K562 (cell line): Measurements from ENCODE around the gene AP2S1. TPM values are rescaled to one million over a fixed set of nuclear protein-coding genes. Genes with fewer than 3 reads are reported as not detected.

Experiments
- HMG20B ChIP-seq: fragments of 250-450 bp; sonication (Bioruptor Pico); IDR thresholded peaks from 2 replicates; pipeline ENCODE4 v1.5.0; 2021; ENCODE audit warnings: mild to moderate bottlenecking
- KAT7 ChIP-seq: sonication (generic); formaldehyde crosslinking; IDR thresholded peaks from 2 replicates; pipeline ENCODE4 v1.8.0; 2022; ENCODE audit warnings: missing genetic modification reagents, mild to moderate bottlenecking, borderline replicate concordance
- NR1H2 ChIP-seq: sonication (generic); formaldehyde crosslinking; IDR thresholded peaks from 2 replicates; pipeline ENCODE4 v1.4.0; 2020; ENCODE audit warnings: mild to moderate bottlenecking, missing genetic modification reagents
- ZBTB1 ChIP-seq: sonication (generic); formaldehyde crosslinking; IDR thresholded peaks from 2 replicates; pipeline ENCODE4 v1.8.1; 2023; ENCODE audit warnings: missing genetic modification reagents, low read depth, mild to moderate bottlenecking, borderline replicate concordance
- polyA plus RNA-seq, 8 experiments: library from polyadenylated mRNA; depleted of rRNA in 4 of 8; stranded (reverse) in 5 of 8; unstranded in 3 of 8; fragments of >200 nt; fragmentation: Nextera tagmentation in 2 of 8; fragmentation: Illumina TruSeq in 1 of 8; extraction: Ambion mirVana in 2 of 8; extraction: Trizol in 1 of 8; gene quantifications; 2 replicates each; pipeline versions ENCODE4 v1.2.1 to v1.2.3, GENCODE V29; 2011 to 2014; ENCODE audit warnings: inconsistent platforms in 1 of 8, missing spikeins in 1 of 8
- total RNA-seq, 7 experiments: library from RNA; depleted of rRNA in 6 of 7; stranded (reverse); fragments of >200 nt in 6 of 7; fragmentation: Illumina TruSeq in 2 of 7; extraction: Trizol in 2 of 7; gene quantifications; 2 replicates each; pipeline versions ENCODE4 v1.2.1 to v1.2.3, GENCODE V29; 2011 to 2021; ENCODE audit warnings: low replicate concordance in 1 of 7
- TF ChIP-seq, protein P1 (sequence below): sonication (generic); formaldehyde crosslinking; IDR thresholded peaks from 2 replicates; pipeline ENCODE4 v1.8.1; 2023; ENCODE audit warnings: mild to moderate bottlenecking, missing genetic modification reagents, moderate library complexity
- TF ChIP-seq, protein P2 (sequence below), 2 experiments: fragments of 450-650 bp; IDR thresholded peaks; 2 replicates each; pipeline ENCODE4 v1.6.1; 2016
- TF ChIP-seq, protein P3 (sequence below): conservative IDR thresholded peaks from 2 replicates; pipeline ENCODE4 v1.6.1; 2011; ENCODE audit warnings: low read depth, mild to moderate bottlenecking, low read length; ENCODE audit not compliant: control insufficient read depth
- TF ChIP-seq, protein P4 (sequence below): fragments of 200-800 bp; sonication (Bioruptor generic); IDR thresholded peaks from 2 replicates; pipeline ENCODE4 v1.6.1; 2017; ENCODE audit warnings: missing genetic modification characterization, missing compliant biosample characterization
- TF ChIP-seq, protein P5 (sequence below): fragments of 200-600 bp; sonication (generic); IDR thresholded peaks from one replicate; pipeline ENCODE4 v1.6.1; 2012; ENCODE audit warnings: mild to moderate bottlenecking, low read depth, low read length, inconsistent platforms

Gene AP2S1
- total and polyA plus RNA-seq, 9 of the 15 experiments (the other 6 are each of a cell fraction or from before 2014, with no cell fraction given) = 32.4 to 294 (median 136) TPM

DNA sequence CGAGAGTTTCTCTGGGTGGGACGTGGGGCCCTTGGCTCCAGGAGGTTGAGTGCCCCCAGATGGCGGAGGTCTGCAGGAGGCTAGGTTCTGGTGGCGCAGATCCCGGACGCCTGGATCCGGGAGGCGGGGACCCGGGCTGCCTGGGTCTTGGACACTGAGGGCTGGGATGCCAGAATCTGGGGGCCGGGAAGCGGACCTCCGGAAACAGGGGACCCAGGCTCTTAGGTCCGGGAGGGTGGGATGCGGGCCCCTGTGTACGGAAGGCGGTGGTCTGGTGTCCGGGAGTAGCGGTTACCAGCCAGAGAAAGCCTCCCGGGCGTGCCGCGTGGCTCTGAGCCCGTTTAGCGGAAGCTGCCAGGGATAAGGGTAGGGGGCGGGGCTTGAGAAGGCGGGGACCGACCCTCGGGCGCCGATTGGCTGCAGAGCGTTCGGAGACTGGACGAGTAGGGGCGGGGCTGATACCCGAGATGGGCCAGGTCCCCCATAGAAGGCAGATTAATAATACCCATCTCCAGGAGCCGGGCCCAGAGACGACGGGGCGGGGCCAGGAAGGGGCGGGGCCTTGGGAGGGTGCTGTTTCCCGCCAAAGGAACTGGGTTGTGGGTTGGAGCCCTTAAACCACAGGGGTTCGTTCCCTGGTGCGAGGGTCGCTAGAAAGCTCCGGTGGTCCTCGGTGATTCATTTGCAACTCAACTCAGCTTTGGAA, 62.2 kb downstream of the AP2S1 start, which contains the start of gene SLC1A5 (continued):
- TF ChIP-seq, protein P1, sequence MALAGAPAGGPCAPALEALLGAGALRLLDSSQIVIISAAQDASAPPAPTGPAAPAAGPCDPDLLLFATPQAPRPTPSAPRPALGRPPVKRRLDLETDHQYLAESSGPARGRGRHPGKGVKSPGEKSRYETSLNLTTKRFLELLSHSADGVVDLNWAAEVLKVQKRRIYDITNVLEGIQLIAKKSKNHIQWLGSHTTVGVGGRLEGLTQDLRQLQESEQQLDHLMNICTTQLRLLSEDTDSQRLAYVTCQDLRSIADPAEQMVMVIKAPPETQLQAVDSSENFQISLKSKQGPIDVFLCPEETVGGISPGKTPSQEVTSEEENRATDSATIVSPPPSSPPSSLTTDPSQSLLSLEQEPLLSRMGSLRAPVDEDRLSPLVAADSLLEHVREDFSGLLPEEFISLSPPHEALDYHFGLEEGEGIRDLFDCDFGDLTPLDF (CRISPR knock-in tag) = peak; percentile 87
- 0 out of 2 replicates have a peak, but pooled peaks have one; percentile 67 for TF ChIP-seq HMG20B (CRISPR knock-in tag)
- TF ChIP-seq, protein P2, sequence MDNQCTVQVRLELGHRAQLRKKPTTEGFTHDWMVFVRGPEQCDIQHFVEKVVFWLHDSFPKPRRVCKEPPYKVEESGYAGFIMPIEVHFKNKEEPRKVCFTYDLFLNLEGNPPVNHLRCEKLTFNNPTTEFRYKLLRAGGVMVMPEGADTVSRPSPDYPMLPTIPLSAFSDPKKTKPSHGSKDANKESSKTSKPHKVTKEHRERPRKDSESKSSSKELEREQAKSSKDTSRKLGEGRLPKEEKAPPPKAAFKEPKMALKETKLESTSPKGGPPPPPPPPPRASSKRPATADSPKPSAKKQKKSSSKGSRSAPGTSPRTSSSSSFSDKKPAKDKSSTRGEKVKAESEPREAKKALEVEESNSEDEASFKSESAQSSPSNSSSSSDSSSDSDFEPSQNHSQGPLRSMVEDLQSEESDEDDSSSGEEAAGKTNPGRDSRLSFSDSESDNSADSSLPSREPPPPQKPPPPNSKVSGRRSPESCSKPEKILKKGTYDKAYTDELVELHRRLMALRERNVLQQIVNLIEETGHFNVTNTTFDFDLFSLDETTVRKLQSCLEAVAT (IDR thresholded peaks at IDR 0.05) = peak; percentile 86 to 93
- TF ChIP-seq, protein P3, sequence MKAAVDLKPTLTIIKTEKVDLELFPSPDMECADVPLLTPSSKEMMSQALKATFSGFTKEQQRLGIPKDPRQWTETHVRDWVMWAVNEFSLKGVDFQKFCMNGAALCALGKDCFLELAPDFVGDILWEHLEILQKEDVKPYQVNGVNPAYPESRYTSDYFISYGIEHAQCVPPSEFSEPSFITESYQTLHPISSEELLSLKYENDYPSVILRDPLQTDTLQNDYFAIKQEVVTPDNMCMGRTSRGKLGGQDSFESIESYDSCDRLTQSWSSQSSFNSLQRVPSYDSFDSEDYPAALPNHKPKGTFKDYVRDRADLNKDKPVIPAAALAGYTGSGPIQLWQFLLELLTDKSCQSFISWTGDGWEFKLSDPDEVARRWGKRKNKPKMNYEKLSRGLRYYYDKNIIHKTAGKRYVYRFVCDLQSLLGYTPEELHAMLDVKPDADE = peak; percentile 82
- peak; percentile 94 for TF ChIP-seq NR1H2 (CRISPR knock-in tag)
- TF ChIP-seq ZBTB1 = peak; percentile 83
- TF ChIP-seq, protein P4, sequence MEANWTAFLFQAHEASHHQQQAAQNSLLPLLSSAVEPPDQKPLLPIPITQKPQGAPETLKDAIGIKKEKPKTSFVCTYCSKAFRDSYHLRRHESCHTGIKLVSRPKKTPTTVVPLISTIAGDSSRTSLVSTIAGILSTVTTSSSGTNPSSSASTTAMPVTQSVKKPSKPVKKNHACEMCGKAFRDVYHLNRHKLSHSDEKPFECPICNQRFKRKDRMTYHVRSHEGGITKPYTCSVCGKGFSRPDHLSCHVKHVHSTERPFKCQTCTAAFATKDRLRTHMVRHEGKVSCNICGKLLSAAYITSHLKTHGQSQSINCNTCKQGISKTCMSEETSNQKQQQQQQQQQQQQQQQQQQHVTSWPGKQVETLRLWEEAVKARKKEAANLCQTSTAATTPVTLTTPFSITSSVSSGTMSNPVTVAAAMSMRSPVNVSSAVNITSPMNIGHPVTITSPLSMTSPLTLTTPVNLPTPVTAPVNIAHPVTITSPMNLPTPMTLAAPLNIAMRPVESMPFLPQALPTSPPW (CRISPR knock-in tag) = peak; percentile 83
- peak; percentile 89; the same call in 1 of the 2 replicates for TF ChIP-seq KAT7 (CRISPR knock-in tag)
- TF ChIP-seq, protein P5, sequence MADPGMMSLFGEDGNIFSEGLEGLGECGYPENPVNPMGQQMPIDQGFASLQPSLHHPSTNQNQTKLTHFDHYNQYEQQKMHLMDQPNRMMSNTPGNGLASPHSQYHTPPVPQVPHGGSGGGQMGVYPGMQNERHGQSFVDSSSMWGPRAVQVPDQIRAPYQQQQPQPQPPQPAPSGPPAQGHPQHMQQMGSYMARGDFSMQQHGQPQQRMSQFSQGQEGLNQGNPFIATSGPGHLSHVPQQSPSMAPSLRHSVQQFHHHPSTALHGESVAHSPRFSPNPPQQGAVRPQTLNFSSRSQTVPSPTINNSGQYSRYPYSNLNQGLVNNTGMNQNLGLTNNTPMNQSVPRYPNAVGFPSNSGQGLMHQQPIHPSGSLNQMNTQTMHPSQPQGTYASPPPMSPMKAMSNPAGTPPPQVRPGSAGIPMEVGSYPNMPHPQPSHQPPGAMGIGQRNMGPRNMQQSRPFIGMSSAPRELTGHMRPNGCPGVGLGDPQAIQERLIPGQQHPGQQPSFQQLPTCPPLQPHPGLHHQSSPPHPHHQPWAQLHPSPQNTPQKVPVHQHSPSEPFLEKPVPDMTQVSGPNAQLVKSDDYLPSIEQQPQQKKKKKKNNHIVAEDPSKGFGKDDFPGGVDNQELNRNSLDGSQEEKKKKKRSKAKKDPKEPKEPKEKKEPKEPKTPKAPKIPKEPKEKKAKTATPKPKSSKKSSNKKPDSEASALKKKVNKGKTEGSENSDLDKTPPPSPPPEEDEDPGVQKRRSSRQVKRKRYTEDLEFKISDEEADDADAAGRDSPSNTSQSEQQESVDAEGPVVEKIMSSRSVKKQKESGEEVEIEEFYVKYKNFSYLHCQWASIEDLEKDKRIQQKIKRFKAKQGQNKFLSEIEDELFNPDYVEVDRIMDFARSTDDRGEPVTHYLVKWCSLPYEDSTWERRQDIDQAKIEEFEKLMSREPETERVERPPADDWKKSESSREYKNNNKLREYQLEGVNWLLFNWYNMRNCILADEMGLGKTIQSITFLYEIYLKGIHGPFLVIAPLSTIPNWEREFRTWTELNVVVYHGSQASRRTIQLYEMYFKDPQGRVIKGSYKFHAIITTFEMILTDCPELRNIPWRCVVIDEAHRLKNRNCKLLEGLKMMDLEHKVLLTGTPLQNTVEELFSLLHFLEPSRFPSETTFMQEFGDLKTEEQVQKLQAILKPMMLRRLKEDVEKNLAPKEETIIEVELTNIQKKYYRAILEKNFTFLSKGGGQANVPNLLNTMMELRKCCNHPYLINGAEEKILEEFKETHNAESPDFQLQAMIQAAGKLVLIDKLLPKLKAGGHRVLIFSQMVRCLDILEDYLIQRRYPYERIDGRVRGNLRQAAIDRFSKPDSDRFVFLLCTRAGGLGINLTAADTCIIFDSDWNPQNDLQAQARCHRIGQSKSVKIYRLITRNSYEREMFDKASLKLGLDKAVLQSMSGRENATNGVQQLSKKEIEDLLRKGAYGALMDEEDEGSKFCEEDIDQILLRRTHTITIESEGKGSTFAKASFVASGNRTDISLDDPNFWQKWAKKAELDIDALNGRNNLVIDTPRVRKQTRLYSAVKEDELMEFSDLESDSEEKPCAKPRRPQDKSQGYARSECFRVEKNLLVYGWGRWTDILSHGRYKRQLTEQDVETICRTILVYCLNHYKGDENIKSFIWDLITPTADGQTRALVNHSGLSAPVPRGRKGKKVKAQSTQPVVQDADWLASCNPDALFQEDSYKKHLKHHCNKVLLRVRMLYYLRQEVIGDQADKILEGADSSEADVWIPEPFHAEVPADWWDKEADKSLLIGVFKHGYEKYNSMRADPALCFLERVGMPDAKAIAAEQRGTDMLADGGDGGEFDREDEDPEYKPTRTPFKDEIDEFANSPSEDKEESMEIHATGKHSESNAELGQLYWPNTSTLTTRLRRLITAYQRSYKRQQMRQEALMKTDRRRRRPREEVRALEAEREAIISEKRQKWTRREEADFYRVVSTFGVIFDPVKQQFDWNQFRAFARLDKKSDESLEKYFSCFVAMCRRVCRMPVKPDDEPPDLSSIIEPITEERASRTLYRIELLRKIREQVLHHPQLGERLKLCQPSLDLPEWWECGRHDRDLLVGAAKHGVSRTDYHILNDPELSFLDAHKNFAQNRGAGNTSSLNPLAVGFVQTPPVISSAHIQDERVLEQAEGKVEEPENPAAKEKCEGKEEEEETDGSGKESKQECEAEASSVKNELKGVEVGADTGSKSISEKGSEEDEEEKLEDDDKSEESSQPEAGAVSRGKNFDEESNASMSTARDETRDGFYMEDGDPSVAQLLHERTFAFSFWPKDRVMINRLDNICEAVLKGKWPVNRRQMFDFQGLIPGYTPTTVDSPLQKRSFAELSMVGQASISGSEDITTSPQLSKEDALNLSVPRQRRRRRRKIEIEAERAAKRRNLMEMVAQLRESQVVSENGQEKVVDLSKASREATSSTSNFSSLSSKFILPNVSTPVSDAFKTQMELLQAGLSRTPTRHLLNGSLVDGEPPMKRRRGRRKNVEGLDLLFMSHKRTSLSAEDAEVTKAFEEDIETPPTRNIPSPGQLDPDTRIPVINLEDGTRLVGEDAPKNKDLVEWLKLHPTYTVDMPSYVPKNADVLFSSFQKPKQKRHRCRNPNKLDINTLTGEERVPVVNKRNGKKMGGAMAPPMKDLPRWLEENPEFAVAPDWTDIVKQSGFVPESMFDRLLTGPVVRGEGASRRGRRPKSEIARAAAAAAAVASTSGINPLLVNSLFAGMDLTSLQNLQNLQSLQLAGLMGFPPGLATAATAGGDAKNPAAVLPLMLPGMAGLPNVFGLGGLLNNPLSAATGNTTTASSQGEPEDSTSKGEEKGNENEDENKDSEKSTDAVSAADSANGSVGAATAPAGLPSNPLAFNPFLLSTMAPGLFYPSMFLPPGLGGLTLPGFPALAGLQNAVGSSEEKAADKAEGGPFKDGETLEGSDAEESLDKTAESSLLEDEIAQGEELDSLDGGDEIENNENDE = no peak
